GM21529 (cell line): ENCODE results near the gene GK.
"Not testable (repeated sequence)": the region's sequence is repeated elsewhere in the genome, so short reads cannot be mapped to it uniquely, and the experiment has no call there.

Experiments
- ATAC-seq: cut with Tn5 transposase; IDR thresholded peaks from one replicate; pipeline ENCODE4 v1.9.1; 2021; ENCODE audit not compliant: unreplicated experiment

GK gene

DNA sequence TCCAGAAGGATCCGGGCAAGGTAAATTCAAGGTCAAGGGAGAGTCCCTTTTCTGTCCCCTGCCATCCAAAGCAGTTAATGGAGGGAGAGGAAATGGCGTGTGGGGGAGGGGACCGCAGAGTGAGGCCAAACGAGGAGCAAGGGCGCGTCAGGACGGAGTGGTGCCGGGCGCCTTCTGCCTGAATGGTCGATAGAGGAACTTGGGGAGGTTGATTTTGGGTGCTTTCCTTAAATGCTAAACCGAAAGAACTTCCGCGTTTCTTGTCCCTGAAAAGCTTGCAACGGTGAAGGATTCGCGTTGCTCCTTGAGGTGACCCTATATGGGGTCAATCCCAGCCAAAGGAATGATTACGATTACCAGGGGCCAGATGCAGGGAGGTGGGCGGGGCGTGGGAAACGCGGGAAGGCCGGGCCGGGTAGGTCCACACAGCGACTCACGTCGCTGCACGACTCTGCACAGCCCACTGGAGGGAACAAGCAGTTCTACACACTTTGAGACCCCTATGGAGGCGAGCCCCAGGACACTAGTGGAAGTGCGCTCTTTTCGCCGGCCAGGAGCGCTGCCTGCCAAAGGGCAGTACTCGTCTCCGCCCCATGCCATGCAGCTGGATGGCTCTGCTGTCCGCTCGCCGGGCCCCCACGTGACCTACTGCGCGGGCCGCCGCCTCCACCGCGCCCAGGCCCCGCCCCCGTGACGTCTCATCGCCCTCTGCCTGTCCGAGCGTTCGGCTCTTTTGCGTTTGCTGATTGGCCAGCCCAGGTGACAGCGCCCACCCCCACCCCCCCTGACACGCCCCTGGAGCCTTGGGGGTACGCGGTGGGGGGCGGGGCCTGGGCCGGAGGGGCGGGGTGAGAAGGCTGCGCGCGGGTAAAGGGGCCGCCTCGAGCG is 452 bp upstream of the GK start:
- ATAC-seq = peak; percentile 87

DNA sequence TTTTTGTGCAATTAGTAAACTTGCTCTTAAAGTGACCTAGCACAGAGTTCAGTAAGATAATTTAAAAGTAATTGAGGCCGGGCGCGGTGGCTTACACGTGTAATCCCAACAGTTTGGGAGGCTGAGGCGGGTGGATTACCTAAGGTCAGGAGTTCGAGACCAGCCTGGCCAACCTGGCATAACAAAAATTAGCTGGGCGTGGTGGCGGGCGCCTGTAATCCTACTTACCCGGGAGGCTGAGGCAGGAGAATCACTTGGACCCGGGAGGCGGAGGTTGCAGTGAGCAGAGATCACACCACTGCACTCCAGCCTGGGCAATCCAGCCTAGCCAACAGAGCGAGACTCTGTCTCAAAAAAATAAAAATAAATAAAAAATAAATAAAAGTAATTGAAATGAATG is 1.2 kb downstream of the GK start:
- not testable (repeated sequence) for ATAC-seq

DNA sequence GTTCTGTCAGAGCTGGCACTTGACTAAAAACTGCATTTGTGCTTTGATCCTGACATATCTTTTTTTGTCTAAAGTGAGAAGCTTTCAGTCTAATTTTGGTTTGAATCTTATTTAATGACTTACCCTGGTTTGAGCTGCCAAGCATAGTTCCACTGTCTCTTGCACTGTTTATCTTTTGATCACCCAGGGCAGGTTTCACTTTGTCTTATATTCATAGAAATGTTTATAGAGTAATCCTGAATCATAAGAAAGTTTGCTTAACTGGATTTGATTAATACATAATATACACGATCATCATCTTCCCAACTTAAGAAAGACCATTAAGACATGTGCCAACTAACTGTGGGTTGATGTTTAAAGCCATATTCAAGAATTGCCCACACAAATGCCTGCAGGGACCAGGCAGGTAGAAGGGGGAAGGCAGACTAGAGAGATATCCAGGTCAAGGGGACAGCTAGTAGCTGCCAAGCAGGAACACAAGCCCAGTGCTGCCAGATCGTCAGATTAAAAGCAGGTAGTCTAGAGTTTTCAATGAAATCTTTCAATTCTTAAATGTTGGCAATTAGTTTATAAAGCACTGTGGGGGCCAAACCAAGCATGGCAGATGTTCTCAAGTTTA is 1.9 kb downstream of the GK start:
- ATAC-seq = no peak

- ATAC-seq = no peak
Measured at GRCh38 chrX:30655991-30656390, 2.8 kb downstream of the GK start.

GRCh38 chrX:30657196-30658161 is 4.3 kb downstream of the GK start:
- ATAC-seq = no peak

DNA sequence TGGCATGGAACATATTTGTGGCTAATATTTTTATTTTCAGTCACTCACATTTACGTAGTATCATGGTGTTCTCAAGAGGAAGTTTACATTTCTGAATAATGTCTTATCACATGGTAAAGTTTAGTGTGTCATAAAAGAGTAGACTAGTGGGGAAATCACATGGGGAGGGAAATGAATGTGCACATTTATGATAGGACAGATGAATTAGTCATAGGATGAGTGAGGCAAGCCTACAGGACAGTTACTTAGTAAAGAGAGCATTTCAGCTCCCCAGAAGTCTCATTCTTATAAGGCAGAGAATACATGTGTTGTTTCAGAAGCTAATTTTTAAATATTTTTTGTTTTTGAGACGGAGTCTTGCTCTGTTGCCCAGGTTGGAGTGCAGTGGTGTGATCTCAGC is 6.2 kb downstream of the GK start:
- ATAC-seq = no peak

DNA sequence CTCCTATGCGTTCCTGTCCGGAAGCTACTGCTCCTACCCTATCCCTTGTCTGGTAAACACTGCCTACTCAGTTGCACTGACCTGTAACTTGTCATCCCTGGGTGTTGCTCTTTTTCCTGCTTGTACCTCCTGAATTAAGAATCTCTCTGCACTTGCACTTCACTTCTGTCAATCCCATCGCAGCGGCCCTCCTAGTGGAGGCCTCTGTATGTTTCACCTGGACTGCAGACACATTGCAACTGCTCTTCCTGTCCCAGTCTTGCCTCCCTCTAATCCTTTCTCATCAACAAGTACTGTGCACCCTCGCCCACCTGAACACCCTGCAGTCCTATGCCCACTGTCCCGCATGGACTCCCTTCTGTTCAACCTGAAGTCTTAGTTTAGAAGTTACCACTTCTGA is 8.0 kb downstream of the GK start:
- no peak for ATAC-seq

DNA sequence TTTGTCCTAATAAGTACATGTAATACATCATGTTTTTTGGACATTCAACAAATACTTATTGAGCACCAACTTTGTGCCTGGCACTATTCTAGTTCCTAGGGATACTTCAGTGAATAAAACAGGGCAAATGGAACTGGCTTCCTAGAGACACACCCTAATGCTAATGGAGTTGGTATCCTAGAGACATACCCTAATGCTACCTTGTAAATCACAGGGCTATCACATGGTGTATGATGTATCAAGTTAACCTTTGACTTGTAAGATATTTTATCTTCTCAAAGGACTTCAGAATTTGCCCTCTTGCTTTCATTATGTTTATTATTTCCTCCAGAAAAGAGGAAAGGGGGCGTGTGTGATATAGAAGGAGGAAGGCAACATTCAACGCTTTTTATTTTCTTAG is 10.1 kb downstream of the GK start:
- no peak for ATAC-seq

GRCh38 chrX:30665471-30665870 is 12.2 kb downstream of the GK start:
- ATAC-seq = no peak

DNA sequence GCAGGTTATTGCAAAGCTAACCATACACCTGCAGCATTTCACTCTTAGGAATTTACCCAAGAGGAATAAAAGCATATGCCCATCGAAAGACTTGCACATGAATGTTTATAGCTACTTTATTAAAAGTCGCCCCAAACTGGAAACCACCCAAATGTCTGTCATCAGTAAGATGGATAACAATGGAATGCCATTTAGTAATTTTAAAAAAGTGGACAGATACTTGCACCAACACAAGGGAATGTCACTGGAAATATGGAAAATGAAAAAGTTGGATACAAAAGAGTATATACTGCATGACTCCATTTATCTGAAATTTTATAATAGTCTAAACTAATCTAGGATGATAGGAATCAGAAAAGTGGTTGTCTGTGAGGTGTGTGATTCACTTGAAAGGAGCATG is 12.9 kb downstream of the GK start:
- no peak for ATAC-seq

- no peak for ATAC-seq
Measured at GRCh38 chrX:30668581-30668980, 15.4 kb downstream of the GK start.

DNA sequence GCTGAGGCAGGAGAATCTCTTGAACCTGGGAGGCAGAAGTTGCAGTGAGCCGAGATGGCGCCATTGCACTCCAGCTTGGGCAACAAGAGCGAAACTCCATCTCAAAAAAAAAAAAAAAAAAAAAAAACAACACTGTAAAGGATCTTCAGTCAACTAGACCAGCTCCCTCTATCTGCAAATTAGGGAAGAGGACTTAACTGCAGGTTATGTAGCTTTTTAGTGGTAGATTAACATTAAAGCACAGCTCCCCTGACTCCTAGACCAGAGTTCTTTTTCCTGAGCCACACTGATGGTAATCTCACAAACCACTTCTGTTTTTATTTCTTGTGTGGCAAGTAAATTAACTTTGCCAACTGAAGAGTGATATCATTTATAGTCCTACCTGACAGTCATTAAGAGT is 18.0 kb downstream of the GK start:
- not testable (repeated sequence) for ATAC-seq

- no peak for ATAC-seq
Measured at GRCh38 chrX:30673127-30673796, 20.0 kb downstream of the GK start.

- no peak for ATAC-seq
Measured at GRCh38 chrX:30673884-30674598, 20.8 kb downstream of the GK start.

- ATAC-seq = no peak
Measured at GRCh38 chrX:30674799-30675198, 21.6 kb downstream of the GK start.

GRCh38 chrX:30679369-30679768 is 26.1 kb downstream of the GK start:
- ATAC-seq = no peak

DNA sequence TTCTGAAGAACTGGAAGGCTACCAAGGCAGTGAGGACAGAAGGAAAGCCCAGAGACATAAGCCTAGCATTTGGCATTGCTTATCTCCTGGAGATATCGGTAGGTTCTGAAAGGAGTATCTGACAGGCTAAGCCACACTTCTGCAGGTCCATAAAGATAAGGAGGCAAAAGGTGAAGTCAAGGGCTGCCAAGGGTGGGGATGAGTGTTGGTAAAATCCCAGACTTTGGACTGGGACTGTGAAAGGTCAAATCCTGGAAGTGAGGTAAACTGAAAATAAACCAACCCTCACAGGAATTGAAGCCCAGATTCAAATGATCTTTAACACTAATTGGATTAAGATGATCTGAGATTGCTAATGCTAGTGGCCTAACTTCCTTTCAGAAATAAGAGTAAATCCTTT is 27.4 kb downstream of the GK start:
- ATAC-seq = no peak

- no peak for ATAC-seq
Measured at GRCh38 chrX:30688641-30689040, 35.4 kb downstream of the GK start.

- no peak for ATAC-seq
Measured at GRCh38 chrX:30689116-30689515, 35.9 kb downstream of the GK start.

- no peak for ATAC-seq
Measured at GRCh38 chrX:30690330-30690729, 37.1 kb downstream of the GK start.
